ENCODE data around the gene CRY2.

CRY2 gene

GRCh38 chr11:45909594-45910475 lies 62.6 kb downstream of the CRY2 start:
- DNase-seq (ENCODE audit: low spot score) = no peak
- in situ Hi-C loops (cut with MboI; ENCODE audit: low sequenced_read_pairs, unreplicated experiment) = no loop called here

GRCh38 chr11:45910623-45911022 lies 63.3 kb downstream of the CRY2 start:
- in situ Hi-C loops (cut with MboI; ENCODE audit: low sequenced_read_pairs, unreplicated experiment) = no loop called here
- TF ChIP-seq CTCF (IDR thresholded peaks at IDR 0.05; ENCODE audit: borderline replicate concordance, control extremely low read depth, extremely low read depth, insufficient read depth, missing control alignments) = no peak

More at GRCh38 chr11:45909594-45910475, 62.6 kb downstream of the CRY2 start:
- TF ChIP-seq CTCF (IDR thresholded peaks at IDR 0.05; ENCODE audit: borderline replicate concordance, control extremely low read depth, extremely low read depth, insufficient read depth, missing control alignments) = no peak

GRCh38 chr11:45913514-45913913 lies 66.2 kb downstream of the CRY2 start:
- DNase-seq (ENCODE audit: low spot score) = no peak
- no peak for TF ChIP-seq CTCF (IDR thresholded peaks at IDR 0.05; ENCODE audit: borderline replicate concordance, control extremely low read depth, extremely low read depth, insufficient read depth, missing control alignments)
- in situ Hi-C loops (cut with MboI; ENCODE audit: low sequenced_read_pairs, unreplicated experiment) = no loop called here

More at GRCh38 chr11:45910623-45911022, 63.3 kb downstream of the CRY2 start:
- no peak for DNase-seq (ENCODE audit: low spot score)

GRCh38 chr11:45913942-45914635 lies 66.8 kb downstream of the CRY2 start:
- DNase-seq (ENCODE audit: low spot score) = no peak
- no peak for TF ChIP-seq CTCF (IDR thresholded peaks at IDR 0.05; ENCODE audit: borderline replicate concordance, control extremely low read depth, extremely low read depth, insufficient read depth, missing control alignments)
- in situ Hi-C loops (cut with MboI; ENCODE audit: low sequenced_read_pairs, unreplicated experiment) = no loop called here

GRCh38 chr11:45915446-45915845 lies 68.2 kb downstream of the CRY2 start:
- DNase-seq (ENCODE audit: low spot score) = no peak
- no peak for TF ChIP-seq CTCF (IDR thresholded peaks at IDR 0.05; ENCODE audit: borderline replicate concordance, control extremely low read depth, extremely low read depth, insufficient read depth, missing control alignments)
- in situ Hi-C loops (cut with MboI; ENCODE audit: low sequenced_read_pairs, unreplicated experiment) = no loop called here

- in situ Hi-C loops (cut with MboI; ENCODE audit: low sequenced_read_pairs, unreplicated experiment) = no loop called here
- no peak for DNase-seq (ENCODE audit: low spot score)
- no peak for TF ChIP-seq CTCF (IDR thresholded peaks at IDR 0.05; ENCODE audit: borderline replicate concordance, control extremely low read depth, extremely low read depth, insufficient read depth, missing control alignments)
Observed at GRCh38 chr11:45917286-45917622, 70.0 kb downstream of the CRY2 start.

Data from GM13976 (cell line).